Upper lobe of right lung (tissue), 1 donor: ENCODE measurements around the gene FBXO9. TPM values are rescaled to one million over a fixed set of nuclear protein-coding genes. Genes with fewer than 3 reads are reported as not detected.
"Not testable (repeated sequence)": the region's sequence is repeated elsewhere in the genome, so short reads cannot be mapped to it uniquely, and the experiment has no call there.

Source experiments
- ATAC-seq: fragments of 200-7000 bp; cut with Tn5 transposase; one replicate; pipeline ENCODE4 v1.9.1; 2020; ENCODE audit warnings: mild to moderate bottlenecking, moderate library complexity
- DNase-seq: peaks from one replicate; pipeline ENCODE4 v3.0.0-alpha.2; 2020
- H3K27ac ChIP-seq: fragments of 200-600 bp; one replicate; pipeline ENCODE4 v1.8.0; 2022
- H3K27me3 ChIP-seq: fragments of 200-600 bp; one replicate; pipeline ENCODE4 v1.8.0; 2022; ENCODE audit warnings: mild to moderate bottlenecking
- H3K36me3 ChIP-seq: fragments of 200-600 bp; one replicate; pipeline ENCODE4 v1.8.0; 2022
- H3K4me1 ChIP-seq: fragments of 200-600 bp; one replicate; pipeline ENCODE4 v1.8.0; 2022
- H3K4me3 ChIP-seq: fragments of 200-600 bp; one replicate; pipeline ENCODE4 v1.8.0; 2022; ENCODE audit warnings: mild to moderate bottlenecking
- H3K9me3 ChIP-seq: fragments of 200-600 bp; one replicate; pipeline ENCODE4 v1.8.0; 2022
- CTCF ChIP-seq: fragments of 200-600 bp; IDR thresholded peaks from one replicate; pipeline ENCODE4 v1.8.0; 2022; ENCODE audit warnings: antibody characterized with exemption
- intact Hi-C: fragments of 100-400 bp; cut with DNase I; formaldehyde crosslinking; loops from one replicate; pipeline ENCODE4 v1.11.0; 2022
- total RNA-seq: library from RNA; stranded (reverse); fragmentation: NEBNext Ultra II Directional; extraction: Animal tissue kit (Norgen Biotek cat#: 25700); gene quantifications from one replicate; pipeline ENCODE4 v1.2.1, GENCODE V29; 2021
- donor health status: DM: no; HTN: yes; CAD: no; lungs with severe emphysema.

Gene FBXO9
- total RNA-seq, 1 donor from 2014 or later, result 101 TPM

- Histone ChIP-seq H3K27ac (no peak overlapping the region), H3K4me3 (no peak overlapping the region), H3K36me3 (no peaks in the 10 kb centered on the region), H3K27me3 (no peaks in the 10 kb centered on the region), H3K4me1 (peaks cover 46% of the 10 kb centered on the region), H3K9me3 (no peaks in the 10 kb centered on the region)
- ATAC-seq (no peak), DNase-seq (no peak)
- intact Hi-C loops, result no loop called here
- TF ChIP-seq CTCF, result no peak
Observed at GRCh38 chr6:53058388-53059195, 6.6 kb upstream of the FBXO9 start.

DNA sequence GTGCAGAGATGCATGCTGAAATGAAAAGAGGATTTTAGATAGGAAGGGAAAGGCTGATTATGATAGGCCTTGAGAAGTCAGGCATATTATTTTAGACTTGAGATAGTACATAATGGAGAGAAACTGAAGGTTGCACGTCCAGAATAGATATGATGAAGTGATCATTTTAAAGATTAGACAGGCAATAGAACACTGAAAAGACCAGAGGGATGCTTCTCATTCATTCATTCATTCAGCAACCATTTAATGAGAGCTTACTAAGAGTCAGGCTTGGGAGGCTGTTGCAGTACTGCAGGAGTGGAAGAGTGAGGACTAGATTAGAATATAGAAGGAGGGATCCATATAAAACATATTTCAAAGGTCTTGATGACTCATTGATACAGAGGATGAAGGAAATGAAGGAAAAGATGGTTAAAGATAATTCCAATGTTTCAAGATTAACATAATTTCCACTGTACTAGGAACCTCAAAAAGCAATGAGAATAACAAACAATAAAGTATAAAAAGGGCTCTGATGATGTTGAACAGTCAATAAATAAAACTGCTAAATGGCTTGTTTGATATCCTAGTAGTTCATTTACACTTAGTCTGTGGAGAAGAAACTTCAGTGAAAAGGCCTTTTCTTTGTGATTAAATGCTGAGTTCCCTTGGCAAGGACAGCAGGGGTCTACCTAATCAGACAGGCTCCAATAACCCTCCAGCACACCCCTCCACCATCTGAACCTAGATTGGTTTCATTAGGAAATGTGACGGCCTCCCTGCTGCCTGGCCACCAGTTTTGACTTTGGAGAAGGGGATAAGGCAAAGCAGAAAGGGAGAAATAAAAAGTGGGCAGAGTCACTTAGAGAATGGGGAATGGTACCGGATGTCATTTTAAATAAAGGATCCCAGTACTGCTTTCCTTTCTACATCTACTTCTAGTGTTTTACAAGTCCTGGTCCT is 5.3 kb upstream of the FBXO9 start:
- Histone ChIP-seq H3K4me1 (peaks cover 46% of the 10 kb centered on the region), H3K27me3 (no peaks in the 10 kb centered on the region), H3K9me3 (no peaks in the 10 kb centered on the region), H3K36me3 (no peaks in the 10 kb centered on the region), H3K4me3 (peak overlapping the region; percentile 89), H3K27ac (peak overlapping the region; percentile 92)
- ATAC-seq (no peak), DNase-seq (no peak)
- no peak for TF ChIP-seq CTCF
- intact Hi-C loops, result no loop called here

DNA sequence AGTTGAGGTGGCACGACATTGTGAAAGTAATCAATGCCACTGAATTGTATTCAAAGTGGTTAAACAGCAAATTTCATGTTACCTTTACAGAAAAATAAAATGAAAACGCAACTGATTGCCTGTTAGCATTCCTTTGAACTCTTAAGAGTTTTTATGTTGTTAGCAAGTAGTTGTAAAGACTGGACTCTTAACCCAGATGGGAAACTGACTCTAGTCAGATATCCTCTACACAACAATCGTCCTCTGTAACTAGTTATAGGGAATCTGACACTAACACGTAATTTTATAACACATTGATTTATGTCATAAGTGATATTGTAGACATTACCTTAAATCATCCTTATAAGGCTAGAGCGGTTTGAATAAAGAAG is 3.0 kb upstream of the FBXO9 start:
- Histone ChIP-seq H3K4me1 (peaks cover 46% of the 10 kb centered on the region), H3K4me3 (peak overlapping the region; percentile 89), H3K27me3 (no peaks in the 10 kb centered on the region), H3K27ac (peak overlapping the region; percentile 92), H3K9me3 (no peaks in the 10 kb centered on the region), H3K36me3 (no peaks in the 10 kb centered on the region)
- DNase-seq, result no peak
- no peak for TF ChIP-seq CTCF
- ATAC-seq, result no peak
- intact Hi-C loops, result no loop called here

- ATAC-seq, H3K27me3 ChIP-seq, intact Hi-C loops, DNase-seq, H3K9me3 ChIP-seq, H3K27ac ChIP-seq, H3K36me3 ChIP-seq: not testable (repeated sequence)
- H3K4me1 ChIP-seq, result peaks cover 53% of the 10 kb centered on the region
- H3K4me3 ChIP-seq, result peak overlapping the region; percentile 63
Observed at GRCh38 chr6:53064255-53064654, 949 bp upstream of the FBXO9 start.

GRCh38 chr6:53064726-53065265 is 408 bp upstream of the FBXO9 start:
- H3K36me3 ChIP-seq, result peaks cover 6% of the 10 kb centered on the region
- no peaks in the 10 kb centered on the region for H3K27me3 ChIP-seq
- H3K27ac ChIP-seq, result peak overlapping the region; percentile 90
- no peak for TF ChIP-seq CTCF
- ATAC-seq, result peak; percentile 90
- intact Hi-C loops, result no loop called here
- H3K4me1 ChIP-seq, result peaks cover 48% of the 10 kb centered on the region
- H3K4me3 ChIP-seq, result peak overlapping the region; percentile 63
- H3K9me3 ChIP-seq, result no peaks in the 10 kb centered on the region
- DNase-seq, result peak; percentile 98

DNA sequence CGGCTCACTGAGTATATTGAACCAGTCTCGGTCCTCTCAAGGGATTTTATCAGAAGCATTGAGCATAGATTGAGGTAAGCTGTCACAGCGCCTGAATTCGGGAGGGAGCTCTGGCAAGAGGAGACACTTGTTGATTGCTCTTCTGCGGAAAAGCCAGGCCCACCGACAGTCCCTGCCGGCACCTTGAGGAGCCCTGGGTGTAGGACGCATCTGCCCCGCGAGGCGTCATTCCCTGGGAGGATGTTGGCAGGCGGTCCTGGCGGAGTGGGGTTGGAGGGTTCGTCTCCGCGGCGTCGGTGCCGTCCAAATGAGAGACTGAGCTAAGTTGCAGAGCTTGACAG is 843 bp downstream of the FBXO9 start:
- ATAC-seq (peak; percentile 7), DNase-seq (peak; percentile 81)
- H3K4me3 ChIP-seq, result peak overlapping the region; percentile 63
- H3K27ac ChIP-seq, result peak overlapping the region; percentile 90
- TF ChIP-seq CTCF, result no peak
- no peaks in the 10 kb centered on the region for H3K27me3 ChIP-seq
- peaks cover 42% of the 10 kb centered on the region for H3K4me1 ChIP-seq
- H3K36me3 ChIP-seq, result peaks cover 14% of the 10 kb centered on the region
- no peaks in the 10 kb centered on the region for H3K9me3 ChIP-seq
- intact Hi-C loops, result no loop called here
